IPS-NIHi11 (cell line): ENCODE data around the gene RGS21.
"Not testable (repeated sequence)": the region's sequence is repeated elsewhere in the genome, so short reads cannot be mapped to it uniquely, and the experiment has no call there.

Experiments
- DNase-seq: peaks from one replicate; pipeline ENCODE4 v3.0.0; 2012; ENCODE audit warnings: mixed read lengths, low spot score

The RGS21 gene

GRCh38 chr1:192316942-192317450 is at the start of gene RGS21:
TSS of gene RGS21 (plus strand) at chr1:192316992. CDS start at chr1:192343037, 26,045 bp downstream.
- DNase-seq, result no peak

GRCh38 chr1:192268468-192269052 is 48.2 kb upstream of the RGS21 start:
- DNase-seq, result no peak

GRCh38 chr1:192270398-192270797 is 46.4 kb upstream of the RGS21 start:
- DNase-seq, result no peak

- no peak for DNase-seq
Measured at GRCh38 chr1:192272732-192273131, 44.1 kb upstream of the RGS21 start.

- no peak for DNase-seq
Measured at GRCh38 chr1:192274588-192274987, 42.2 kb upstream of the RGS21 start.

GRCh38 chr1:192277635-192278034 is 39.2 kb upstream of the RGS21 start:
- DNase-seq, result no peak

GRCh38 chr1:192284927-192285326 is 31.9 kb upstream of the RGS21 start:
- DNase-seq, result no peak

- DNase-seq, result no peak
Measured at GRCh38 chr1:192303029-192303428, 13.8 kb upstream of the RGS21 start.

- DNase-seq, result not testable (repeated sequence)
Measured at GRCh38 chr1:192308314-192308713, 8.5 kb upstream of the RGS21 start.

GRCh38 chr1:192311281-192311680 is 5.5 kb upstream of the RGS21 start:
- peak; percentile 7 for DNase-seq

GRCh38 chr1:192327997-192328396 is 11.2 kb downstream of the RGS21 start:
- no peak for DNase-seq

- no peak for DNase-seq
Measured at GRCh38 chr1:192342842-192343241, 26.1 kb downstream of the RGS21 start.

- DNase-seq, result no peak
Measured at GRCh38 chr1:192343344-192343743, 26.6 kb downstream of the RGS21 start.

- no peak for DNase-seq
Measured at GRCh38 chr1:192349314-192349713, 32.5 kb downstream of the RGS21 start.

- DNase-seq, result no peak
Measured at GRCh38 chr1:192350356-192350755, 33.6 kb downstream of the RGS21 start.

- no peak for DNase-seq
Measured at GRCh38 chr1:192351550-192351949, 34.8 kb downstream of the RGS21 start.

GRCh38 chr1:192357924-192358323 is 41.1 kb downstream of the RGS21 start:
- no peak for DNase-seq

- DNase-seq, result no peak
Measured at GRCh38 chr1:192358402-192358801, 41.6 kb downstream of the RGS21 start.

- no peak for DNase-seq
Measured at GRCh38 chr1:192358822-192359221, 42.0 kb downstream of the RGS21 start.

GRCh38 chr1:192363177-192363576 is 46.4 kb downstream of the RGS21 start:
- no peak for DNase-seq

- no peak for DNase-seq
Measured at GRCh38 chr1:192367436-192367835, 50.6 kb downstream of the RGS21 start.

- no peak for DNase-seq
Measured at GRCh38 chr1:192375306-192375705, 58.5 kb downstream of the RGS21 start.

GRCh38 chr1:192376374-192376773 is 59.6 kb downstream of the RGS21 start:
- DNase-seq, result no peak

- DNase-seq, result no peak
Measured at GRCh38 chr1:192378276-192378675, 61.5 kb downstream of the RGS21 start.
